ENCODE measurements around the gene LRFN3. TPM values are rescaled to one million over a fixed set of nuclear protein-coding genes. Genes with fewer than 3 reads are reported as not detected.

Gene LRFN3
- total RNA-seq, 4 donors from 2014 or later: 2.5 to 6.6 (median 4.3) TPM

DNA sequence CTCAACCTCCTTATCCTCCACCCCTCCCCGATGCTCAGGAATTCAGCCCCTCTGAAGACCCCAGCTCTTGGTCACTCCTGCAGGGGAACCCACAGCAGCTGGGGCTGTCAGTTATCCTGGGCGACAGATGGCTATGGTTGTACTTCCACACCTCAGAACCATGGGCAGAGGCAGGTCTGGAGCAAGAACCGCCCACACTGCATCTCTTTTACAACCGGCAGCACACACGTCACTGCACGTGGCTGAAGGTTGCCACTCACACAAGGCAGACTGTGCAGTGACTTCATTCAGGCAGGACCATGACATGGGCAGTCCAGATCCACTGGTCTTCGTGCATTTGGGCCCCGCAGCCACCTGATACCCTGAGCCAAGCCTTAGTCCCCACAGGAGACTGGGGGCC is 37.3 kb downstream of the LRFN3 start:
- no peak for TF ChIP-seq CTCF (IDR thresholded peaks at IDR 0.05; ENCODE audit: low read depth)

- TF ChIP-seq CTCF (IDR thresholded peaks at IDR 0.05; ENCODE audit: low read depth): no peak
These were observed 39.5 kb downstream of the LRFN3 start for GRCh38 chr19:35975608-35976214.

- TF ChIP-seq CTCF (IDR thresholded peaks at IDR 0.05; ENCODE audit: low read depth): no peak
These were observed 41.5 kb downstream of the LRFN3 start for GRCh38 chr19:35977446-35978222.

GRCh38 chr19:35978271-35978670 is 42.1 kb downstream of the LRFN3 start:
- no peak for TF ChIP-seq CTCF (IDR thresholded peaks at IDR 0.05; ENCODE audit: low read depth)

- no peak for TF ChIP-seq CTCF (IDR thresholded peaks at IDR 0.05; ENCODE audit: low read depth)
These were observed 42.7 kb downstream of the LRFN3 start for GRCh38 chr19:35978832-35979365.

- no peak for TF ChIP-seq CTCF (IDR thresholded peaks at IDR 0.05; ENCODE audit: low read depth)
These were observed 47.0 kb downstream of the LRFN3 start for GRCh38 chr19:35983177-35983576.

DNA sequence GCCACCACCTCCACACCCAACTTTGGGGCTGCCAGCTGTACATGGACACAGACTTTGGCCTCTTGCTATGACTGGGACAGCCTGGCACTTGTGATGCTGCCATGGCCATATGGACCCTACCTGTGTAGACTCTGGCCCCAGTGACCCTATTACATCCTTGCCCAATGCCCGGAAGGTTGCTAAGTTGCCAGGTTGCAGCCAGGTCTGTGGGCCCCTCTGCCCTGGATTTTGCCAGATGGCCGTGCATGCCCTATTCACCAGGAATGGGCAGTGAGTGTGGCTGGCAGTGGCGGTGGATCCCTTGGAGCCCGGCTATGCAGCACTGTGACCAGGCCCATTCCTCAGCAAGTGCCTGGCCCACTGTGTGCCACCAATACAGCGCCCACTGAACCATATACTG is 49.9 kb downstream of the LRFN3 start:
- no peak for TF ChIP-seq CTCF (IDR thresholded peaks at IDR 0.05; ENCODE audit: low read depth)

All from subcutaneous adipose tissue (tissue), 4 donors.